Smooth muscle cell of the brain vasculature (primary cell): ENCODE measurements around the gene TP63.
"Not testable (repeated sequence)": the region's sequence is repeated elsewhere in the genome, so short reads cannot be mapped to it uniquely, and the experiment has no call there.

Experiments
- DNase-seq: peaks from one replicate; pipeline ENCODE4 v3.0.0-alpha.2; 2012; ENCODE audit warnings: low read depth, low spot score

Gene TP63

GRCh38 chr3:189625572-189625971 lies 5.6 kb upstream of the TP63 start:
- DNase-seq: no peak

DNA sequence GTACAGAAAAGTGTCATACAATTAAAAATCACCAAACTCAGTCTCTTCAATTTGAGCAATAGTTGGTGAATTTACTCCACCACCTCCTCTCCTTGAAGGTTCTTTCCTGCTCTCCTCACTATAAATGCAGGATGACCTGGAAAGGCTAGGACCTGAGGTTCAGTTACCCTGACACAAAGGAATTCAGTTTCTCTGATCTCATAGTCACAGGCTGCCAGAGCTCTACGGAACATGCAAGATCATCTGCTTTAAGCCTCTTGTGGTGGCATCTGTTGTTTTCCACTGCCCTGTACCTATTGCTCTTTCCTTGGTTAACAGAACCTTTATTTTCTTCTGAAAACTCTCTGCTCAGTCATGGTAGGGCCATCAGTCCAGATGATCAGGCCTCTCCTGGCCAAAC lies 4.9 kb upstream of the TP63 start:
- DNase-seq: no peak

- DNase-seq: no peak
Observed at GRCh38 chr3:189629803-189630455, 1.3 kb upstream of the TP63 start.

DNA sequence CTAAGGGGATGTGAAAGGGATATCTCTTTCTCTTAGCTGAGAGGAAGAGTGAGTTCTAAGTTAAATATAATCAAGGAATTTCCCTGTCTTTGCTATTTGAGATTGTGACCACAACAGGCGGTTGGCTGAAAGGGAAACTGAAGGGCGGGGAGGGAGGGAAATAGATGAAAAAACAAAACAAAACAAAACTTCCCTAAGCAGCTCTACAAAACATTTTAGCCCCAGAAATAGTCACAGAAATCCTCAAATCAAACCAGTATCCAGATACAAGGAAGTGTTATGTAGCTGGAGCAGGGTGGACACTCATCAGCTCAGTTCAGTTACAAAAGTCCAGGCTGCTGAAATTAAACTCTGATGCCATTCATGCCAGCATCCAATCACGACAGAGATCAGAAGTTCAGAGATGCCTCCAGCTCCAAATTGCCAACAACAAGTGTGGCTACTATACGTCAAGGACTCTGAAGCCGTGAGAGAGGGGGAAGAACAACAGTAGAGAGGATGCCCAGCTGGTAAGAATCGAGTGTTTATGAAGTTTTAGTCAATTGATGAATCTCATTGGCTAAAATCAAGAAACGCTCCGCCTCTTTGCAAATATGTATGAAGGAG lies 319 bp upstream of the TP63 start:
- no peak for DNase-seq

DNA sequence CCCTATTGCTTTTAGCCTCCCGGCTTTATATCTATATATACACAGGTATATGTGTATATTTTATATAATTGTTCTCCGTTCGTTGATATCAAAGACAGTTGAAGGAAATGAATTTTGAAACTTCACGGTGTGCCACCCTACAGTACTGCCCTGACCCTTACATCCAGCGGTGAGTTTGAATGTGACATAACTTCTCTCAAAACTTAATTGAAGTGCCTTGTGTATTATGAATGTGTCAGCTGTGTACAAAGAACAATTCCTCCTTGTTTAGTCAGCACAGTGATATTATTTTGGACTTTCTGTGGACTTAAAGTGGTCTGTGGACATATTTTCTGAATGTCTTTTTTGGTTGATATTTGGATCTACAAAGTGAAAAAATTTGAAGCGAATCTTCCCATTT lies 220 bp downstream of the TP63 start:
- no peak for DNase-seq

- no peak for DNase-seq
Observed at GRCh38 chr3:189632242-189632641, 1.1 kb downstream of the TP63 start.

- no peak for DNase-seq
Observed at GRCh38 chr3:189635339-189635738, 4.2 kb downstream of the TP63 start.

DNA sequence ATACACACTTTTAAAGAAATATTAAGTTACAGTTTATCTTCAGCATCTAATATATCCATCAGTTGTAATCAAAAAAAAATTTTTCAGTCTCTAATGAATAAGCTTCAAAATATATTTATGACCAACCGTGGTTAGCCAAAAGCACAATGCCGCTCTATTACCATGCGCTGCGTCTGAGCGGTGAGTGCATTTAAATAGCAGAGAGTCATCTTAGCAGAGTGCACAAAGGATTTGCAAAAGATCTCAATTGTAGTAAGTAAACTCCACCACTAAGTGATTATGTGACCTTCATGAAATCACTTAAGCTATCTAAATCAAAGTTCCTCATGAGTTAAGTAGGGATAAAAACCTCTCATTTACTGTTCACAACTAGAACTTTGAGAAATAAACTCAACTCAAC lies 4.9 kb downstream of the TP63 start:
- DNase-seq: no peak

- DNase-seq: no peak
Observed at GRCh38 chr3:189637750-189638149, 6.6 kb downstream of the TP63 start.

DNA sequence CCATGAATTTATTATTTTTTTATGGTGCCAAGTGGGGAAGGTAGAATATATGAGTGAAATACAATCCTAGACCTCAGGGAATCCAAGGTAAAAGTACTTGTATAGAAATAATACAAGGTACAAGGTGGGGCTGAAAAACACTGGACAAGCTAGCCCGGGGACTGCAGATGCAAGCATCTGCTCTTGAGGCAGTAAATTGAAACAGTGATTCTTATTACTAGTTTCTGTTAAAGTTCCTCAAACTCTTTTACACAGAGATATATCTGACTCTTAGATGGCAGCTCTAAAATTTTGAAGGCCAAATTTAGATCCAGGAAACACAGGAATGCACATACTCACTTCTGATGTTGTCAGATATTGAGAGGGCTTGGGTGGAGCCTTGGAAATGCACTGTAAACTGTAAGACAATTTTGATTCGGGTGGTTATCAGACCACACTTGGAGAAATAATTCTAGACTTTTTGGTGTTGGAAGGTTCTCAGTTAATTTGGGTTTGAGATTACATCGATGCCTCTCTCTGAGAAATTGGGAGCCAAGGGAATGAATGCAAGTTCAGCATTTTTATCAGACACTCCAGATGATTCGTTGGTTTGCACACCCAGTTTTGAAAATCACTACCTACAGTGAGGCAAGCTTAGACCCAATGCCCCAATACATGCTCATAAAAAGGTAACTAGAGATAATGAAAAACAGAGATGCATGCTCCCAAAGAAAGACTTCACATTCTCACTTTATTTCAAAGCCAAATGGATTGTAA lies 7.3 kb downstream of the TP63 start:
- DNase-seq: no peak

DNA sequence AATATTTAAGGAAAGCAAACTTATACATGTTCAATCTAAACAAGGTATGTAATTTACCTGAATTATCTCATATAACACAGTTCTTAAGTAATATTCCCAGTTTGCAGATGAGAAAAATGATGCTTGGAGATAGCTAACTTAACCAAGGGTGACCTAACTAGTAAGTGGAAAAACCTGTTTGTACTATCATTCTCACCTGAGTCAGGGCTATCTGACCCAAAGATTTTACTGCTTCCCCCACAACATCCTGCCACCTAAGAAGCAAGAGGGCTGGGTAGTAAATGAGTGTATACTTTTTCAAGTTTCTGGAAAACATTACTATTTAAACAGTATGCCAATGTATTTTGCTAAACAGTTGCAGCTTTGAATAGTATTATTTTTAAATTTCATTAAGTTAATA lies 10.6 kb downstream of the TP63 start:
- DNase-seq: no peak

- DNase-seq: no peak
Observed at GRCh38 chr3:189646853-189647542, 15.8 kb downstream of the TP63 start.

GRCh38 chr3:189652042-189652441 lies 20.9 kb downstream of the TP63 start:
- DNase-seq: no peak

DNA sequence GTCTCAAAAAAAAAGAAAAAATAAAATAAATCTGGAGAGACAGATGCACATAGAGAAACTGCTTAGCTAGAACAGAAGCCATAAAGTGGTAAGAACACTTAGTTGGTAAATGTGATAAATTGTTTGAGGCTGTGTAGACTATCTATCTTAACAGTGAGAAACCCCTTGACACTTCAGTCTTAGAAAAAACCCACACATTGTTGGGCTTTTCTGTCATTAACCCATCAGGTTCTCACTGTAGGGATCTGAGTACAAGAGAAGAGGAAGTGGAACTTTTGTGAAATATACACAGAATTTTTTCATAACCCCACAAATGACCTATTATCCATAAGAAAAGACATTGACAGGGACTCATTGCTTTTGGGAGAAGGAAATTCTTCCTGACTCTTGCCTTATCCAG lies 24.4 kb downstream of the TP63 start:
- DNase-seq: no peak

GRCh38 chr3:189659571-189659970 lies 28.4 kb downstream of the TP63 start:
- DNase-seq: no peak

DNA sequence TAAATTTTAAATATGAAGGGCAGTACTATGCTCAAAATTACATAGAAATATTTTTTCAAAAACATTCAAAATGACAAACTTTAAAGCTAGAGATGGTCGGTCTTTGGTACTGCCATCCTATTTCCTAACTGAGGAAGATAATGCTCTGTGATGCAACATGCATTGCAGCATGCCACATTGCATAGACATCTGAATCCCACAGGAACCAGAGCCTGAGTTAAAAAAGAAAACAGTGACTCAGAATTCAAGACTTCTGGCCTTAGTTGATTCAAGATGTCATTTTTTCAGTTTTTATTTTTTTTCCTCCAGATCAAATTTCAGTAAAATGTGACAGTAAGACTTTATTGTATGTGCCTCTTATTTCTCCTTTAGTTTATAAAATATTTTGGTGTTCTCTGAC lies 33.1 kb downstream of the TP63 start:
- DNase-seq: peak; percentile 84

GRCh38 chr3:189672346-189672745 lies 41.2 kb downstream of the TP63 start:
- DNase-seq: not testable (repeated sequence)

DNA sequence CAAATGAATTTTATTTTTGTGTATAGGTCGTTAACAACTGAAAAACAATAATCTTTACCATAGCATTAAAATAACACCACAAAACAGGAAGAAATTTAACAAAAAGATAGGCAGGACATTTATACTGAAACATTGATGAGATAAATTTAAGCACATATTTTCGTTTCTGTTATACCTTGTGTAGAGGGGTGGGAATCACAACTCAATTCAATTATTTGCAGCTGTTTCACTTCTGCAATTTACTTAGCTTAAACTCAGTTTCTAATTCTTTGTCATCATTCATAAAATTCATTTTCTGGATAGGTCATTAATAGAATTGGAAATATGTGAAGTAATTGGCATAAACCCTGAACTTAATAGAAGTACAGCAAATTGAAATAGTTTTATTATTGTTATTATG lies 42.3 kb downstream of the TP63 start:
- DNase-seq: no peak

DNA sequence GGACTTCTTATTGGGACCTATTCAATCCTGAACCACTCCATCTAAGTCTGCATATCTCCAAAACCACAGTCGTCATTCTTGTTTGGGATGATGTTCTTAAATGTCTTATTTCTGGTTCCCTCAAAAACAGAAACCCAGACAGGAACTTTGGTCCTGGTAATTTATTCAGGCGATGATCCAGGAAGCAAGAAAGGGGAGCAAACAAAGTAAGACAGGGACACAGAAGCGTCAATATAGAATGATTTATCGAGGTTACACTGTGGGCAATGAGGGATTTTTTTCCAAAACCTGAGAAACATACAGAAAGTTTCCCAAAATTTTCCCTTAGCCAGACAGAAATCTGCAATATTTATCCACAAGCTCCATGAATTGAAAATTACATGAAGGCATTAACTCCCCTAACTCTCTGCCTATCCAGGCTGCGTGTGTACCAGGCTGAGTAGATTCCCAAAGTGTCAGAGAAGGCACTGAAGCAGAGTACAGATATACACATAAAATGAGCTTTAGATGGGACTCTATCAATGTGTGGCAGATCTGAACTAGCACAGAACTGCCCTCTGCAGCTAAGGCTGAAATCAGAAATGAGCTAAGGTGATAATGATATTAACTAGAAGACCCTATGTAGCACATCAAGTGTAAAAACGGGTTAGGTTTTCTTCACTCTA lies 43.2 kb downstream of the TP63 start:
- no peak for DNase-seq

- no peak for DNase-seq
Observed at GRCh38 chr3:189677667-189678066, 46.5 kb downstream of the TP63 start.

DNA sequence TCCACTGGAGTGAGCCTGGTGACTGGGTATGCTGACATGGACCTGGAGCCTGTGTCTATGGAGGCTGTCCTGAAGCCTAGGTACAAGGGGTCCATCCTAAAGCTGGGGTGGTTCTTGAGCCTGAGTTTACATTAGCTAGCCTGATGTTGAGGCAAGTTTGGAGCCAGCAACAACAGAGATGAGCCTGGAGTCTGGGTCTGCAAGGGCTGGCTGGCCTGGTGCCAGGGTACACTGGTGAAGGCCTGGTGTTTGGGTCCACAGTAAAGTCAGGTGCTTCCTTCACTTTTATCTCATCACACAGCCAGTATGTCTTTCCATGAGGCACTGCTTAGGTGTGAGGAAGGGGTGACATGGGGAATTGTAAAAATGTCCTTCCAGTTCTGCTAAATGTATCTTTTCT lies 49.5 kb downstream of the TP63 start:
- DNase-seq: no peak
